Activated CD8-positive, alpha-beta memory T cell treated with anti-CD3 and anti-CD28 coated beads, Interleukin-2, amount 50 U/mL, for 4 hours (primary cell): Measurements from ENCODE around the gene BCAP31.
"Not testable (repeated sequence)": the region's sequence is repeated elsewhere in the genome, so short reads cannot be mapped to it uniquely, and the experiment has no call there.

ENCODE experiments used
- DNase-seq: peaks from one replicate; pipeline ENCODE4 v3.0.0-alpha.2; 2020

BCAP31 gene

GRCh38 chrX:153733651-153734240 lies 9.6 kb upstream of the BCAP31 start:
- no peak for DNase-seq

- DNase-seq = no peak
These were observed 8.2 kb upstream of the BCAP31 start for GRCh38 chrX:153732401-153732800.

GRCh38 chrX:153731845-153732215 lies 7.6 kb upstream of the BCAP31 start:
- no peak for DNase-seq

GRCh38 chrX:153731117-153731844 lies 7.1 kb upstream of the BCAP31 start:
- DNase-seq = no peak

DNA sequence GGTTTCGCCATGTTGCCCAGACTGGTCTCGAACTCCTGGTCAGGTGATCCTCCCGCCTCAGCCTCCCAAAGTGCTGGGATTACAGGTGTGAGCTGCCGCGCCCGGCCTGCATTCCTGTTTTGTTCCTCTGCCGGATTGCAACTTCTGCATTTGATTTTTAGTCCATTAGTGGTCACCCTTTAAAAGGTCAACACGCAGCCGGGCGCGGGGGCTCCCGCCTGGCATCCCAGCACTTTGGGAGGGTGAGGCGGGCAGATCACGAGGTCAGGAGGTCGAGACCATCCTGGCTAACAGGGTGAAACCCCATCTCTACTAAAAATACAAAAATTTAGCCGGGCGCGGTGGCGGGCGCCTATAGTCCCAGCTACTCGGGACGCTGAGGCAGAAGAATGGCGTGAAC lies 5.9 kb upstream of the BCAP31 start:
- DNase-seq = not testable (repeated sequence)

GRCh38 chrX:153728951-153729631 lies 4.9 kb upstream of the BCAP31 start:
- no peak for DNase-seq

DNA sequence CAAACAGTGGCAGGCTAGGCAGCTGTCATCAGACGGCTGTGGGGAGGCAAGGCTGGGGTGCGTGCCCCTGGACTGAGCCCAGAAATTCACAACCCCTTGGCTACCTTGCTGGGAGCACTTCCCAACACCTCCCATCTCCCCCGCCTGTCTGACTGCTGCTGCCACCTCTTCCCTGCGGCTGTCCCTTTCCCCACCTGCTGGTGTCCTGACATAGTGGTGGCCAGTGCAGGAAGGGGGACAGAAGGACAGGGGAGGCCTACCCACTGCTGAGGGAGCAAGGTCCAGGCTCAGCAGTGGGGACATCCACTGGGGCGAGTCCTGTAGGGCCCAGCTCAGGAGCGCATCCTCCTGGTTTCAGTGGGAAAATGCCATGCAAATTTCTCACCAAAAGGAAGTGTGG lies 3.9 kb upstream of the BCAP31 start:
- DNase-seq = no peak

GRCh38 chrX:153727123-153727931 lies 3.1 kb upstream of the BCAP31 start:
- DNase-seq = no peak

DNA sequence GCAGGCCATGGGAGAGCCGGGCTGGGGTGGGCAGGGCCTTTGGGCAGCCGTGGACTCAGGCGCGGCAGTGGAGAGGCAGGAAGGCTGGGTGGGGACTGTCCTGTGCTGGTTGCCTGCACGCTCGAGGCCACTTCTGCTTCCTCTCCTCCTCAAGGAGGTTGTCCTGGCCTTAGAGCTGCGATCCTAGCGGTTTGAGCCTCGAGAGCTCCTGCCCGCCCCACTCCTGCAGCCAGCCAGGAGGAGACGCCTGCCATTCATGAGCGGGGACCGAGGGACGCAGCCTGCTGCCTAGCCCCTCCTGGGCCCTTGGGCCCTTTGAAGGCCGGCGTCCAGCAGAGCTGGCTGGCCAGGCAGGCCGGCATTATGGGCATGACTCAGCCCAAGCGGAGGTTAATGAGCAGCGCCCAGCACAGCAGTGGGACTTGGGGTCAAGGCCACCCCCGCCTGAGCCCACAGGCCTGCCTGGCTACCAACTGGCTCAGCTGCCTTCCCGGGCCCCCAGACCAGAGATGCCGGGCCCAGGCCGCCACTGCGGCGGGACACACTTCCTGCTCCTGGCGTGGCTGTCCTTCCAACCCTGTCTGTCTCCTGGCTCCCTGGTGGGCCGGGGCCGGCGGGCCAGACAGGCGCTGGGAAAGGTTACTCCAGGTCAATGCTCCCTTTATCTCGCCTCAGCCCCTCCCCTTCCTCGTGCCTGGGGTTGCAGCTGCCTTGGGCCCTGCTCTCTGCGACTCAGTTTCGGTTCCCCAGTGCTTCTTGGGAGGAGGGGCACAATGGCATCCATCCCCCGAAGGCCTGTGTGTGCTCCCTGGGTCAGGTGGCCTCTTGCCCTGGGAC lies 2.3 kb upstream of the BCAP31 start:
- no peak for DNase-seq

DNA sequence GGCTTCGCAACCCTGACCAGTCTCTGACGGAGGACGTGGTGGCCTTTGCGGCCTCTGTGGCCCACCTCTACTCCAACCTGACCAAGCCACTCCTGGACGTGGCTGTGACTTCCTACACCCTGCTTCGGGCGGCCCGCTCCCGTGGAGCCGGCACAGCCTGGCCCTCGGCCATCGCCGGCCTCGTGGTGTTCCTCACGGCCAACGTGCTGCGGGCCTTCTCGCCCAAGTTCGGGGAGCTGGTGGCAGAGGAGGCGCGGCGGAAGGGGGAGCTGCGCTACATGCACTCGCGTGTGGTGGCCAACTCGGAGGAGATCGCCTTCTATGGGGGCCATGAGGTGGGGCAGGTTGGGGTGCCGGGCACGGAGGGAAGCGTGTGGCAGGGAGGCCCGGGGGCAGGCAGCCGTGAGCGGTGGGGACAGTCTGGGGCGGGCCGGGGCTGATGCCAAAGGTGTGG lies 1.7 kb upstream of the BCAP31 start:
- DNase-seq = no peak

DNA sequence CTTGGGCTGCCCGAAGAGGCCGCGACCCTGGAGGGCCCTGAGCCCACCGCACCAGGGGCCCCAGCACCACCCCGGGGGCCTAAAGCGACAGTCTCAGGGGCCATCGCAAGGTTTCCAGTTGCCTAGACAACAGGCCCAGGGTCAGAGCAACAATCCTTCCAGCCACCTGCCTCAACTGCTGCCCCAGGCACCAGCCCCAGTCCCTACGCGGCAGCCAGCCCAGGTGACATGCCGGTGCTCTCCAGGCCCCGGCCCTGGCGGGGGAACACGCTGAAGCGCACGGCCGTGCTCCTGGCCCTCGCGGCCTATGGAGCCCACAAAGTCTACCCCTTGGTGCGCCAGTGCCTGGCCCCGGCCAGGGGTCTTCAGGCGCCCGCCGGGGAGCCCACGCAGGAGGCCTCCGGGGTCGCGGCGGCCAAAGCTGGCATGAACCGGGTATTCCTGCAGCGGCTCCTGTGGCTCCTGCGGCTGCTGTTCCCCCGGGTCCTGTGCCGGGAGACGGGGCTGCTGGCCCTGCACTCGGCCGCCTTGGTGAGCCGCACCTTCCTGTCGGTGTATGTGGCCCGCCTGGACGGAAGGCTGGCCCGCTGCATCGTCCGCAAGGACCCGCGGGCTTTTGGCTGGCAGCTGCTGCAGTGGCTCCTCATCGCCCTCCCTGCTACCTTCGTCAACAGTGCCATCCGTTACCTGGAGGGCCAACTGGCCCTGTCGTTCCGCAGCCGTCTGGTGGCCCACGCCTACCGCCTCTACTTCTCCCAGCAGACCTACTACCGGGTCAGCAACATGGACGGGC lies 1.0 kb upstream of the BCAP31 start:
- no peak for DNase-seq

DNA sequence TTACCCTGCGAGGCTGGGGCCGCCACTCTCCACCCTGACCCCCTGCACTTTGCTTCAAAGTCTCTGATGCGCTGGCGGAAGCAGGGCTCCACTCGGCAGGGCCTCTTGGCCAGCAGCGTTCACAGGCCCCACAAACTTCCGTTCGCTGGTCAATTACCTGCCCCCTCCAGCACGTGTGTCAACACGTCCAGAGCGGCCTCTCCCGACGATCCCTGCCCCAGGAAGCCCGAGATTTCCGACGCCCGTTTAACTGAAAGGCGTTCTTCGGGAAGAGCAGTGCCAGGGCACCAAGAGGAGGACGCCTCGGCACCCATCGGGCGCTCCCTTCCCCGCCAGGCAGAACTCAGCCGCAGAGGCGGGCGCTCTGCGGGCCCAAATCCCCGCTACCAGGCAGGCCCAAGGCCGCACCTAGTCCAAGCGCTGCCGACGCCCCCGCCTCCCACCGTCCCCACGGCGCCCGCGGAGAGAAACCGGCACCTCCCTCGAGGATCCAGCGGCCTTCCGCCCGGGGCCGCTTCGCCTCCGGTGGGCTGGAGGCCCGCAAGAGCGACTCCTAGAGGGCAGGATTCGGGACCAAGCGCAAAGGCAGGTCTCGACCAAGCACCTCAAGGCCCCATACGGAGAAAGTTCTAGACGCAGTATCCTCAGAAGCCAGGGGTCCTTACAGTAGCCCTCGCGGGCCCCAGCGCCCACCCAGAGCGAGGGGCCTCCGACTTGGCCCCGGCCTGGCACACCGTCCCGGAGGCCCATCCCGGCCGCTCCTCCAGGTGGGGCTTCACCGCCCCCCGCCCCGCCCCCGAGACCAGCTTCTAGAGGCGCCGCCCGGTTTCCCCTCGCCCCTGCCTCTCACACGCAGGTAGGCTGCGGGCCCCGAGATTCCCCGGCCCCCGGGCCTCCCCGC lies 586 bp downstream of the BCAP31 start:
- peak; percentile 47 for DNase-seq

GRCh38 chrX:153722704-153723350 lies 1.4 kb downstream of the BCAP31 start:
- no peak for DNase-seq

GRCh38 chrX:153719701-153720100 lies 4.5 kb downstream of the BCAP31 start:
- DNase-seq = no peak

GRCh38 chrX:153719238-153719637 lies 4.9 kb downstream of the BCAP31 start:
- DNase-seq = no peak

DNA sequence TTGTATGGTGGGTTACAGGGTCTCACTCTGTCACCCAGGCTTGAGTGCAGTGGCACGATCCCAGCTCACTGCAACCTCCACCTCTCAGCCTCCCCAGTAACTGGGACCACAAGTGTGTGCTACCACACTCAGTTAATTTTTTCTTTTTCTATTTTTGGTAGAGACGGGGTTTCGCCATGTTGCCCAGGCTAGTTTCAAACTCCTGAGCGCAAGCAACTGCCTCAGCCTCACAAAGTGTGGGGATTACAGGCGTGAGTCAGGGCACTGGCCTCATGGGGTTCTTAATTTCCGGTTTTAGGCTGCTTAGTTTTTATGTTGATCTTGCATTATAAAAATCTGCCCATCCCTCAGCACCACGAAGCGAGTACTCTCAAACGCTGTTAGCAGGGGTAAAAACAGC lies 6.7 kb downstream of the BCAP31 start:
- no peak for DNase-seq

GRCh38 chrX:153714256-153714655 lies 9.9 kb downstream of the BCAP31 start:
- no peak for DNase-seq

- no peak for DNase-seq
These were observed 14.2 kb downstream of the BCAP31 start for GRCh38 chrX:153709726-153710674.

DNA sequence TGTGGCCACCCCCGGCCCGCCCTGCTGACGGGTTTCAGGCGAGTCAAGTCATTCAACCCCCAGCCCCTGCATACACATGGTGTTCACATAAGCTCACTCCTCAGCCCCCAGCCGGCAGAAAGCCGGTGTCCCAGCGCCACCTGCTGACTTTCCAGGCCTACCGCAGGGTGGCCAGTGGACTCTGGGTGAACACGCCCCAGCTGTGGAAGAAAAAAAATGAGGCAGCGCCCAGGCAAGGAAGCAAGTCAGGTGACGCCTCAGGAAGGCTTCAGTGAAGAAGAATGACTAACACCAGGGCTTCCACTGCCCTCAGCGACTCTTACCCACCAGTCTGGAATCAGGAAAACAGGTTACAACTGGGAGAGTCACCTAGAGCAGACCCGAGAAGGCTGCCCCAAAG lies 15.8 kb downstream of the BCAP31 start:
- no peak for DNase-seq
